ENCODE measurements around the gene ATP1A3.
"Not testable (repeated sequence)": the region's sequence is repeated elsewhere in the genome, so short reads cannot be mapped to it uniquely, and the experiment has no call there.

ATP1A3 gene

GRCh38 chr19:42021185-42021584, 27.2 kb upstream of the ATP1A3 start:
- Histone ChIP-seq H3F3A (ENCODE audit: insufficient read depth, low read length) (no peaks in the 10 kb centered on the region), H3K79me2 (ENCODE audit: low read length) (no peaks in the 10 kb centered on the region), H3K4me3 (ENCODE audit: low read length) (no peak overlapping the region), H3K9me2 (replicated peaks; ENCODE audit: insufficient read depth, low read length) (no peaks in the 10 kb centered on the region), H3K4me2 (ENCODE audit: low read depth, low read length) (no peak overlapping the region), H2AFZ (ENCODE audit: low read length) (no peak overlapping the region), H4K20me1 (ENCODE audit: insufficient read depth, low read length) (no peaks in the 10 kb centered on the region), H3K4me1 (ENCODE audit: low read length) (no peaks in the 10 kb centered on the region), H3K9ac (ENCODE audit: low read length) (no peak overlapping the region), H3K27ac (ENCODE audit: low read length) (no peak overlapping the region), H3K27me3 (replicated peaks; ENCODE audit: insufficient read depth, low read length) (peaks cover 74% of the 10 kb centered on the region), H3K9me3 (replicated peaks; ENCODE audit: insufficient read depth, low read length) (no peaks in the 10 kb centered on the region), H3K36me3 (replicated peaks; ENCODE audit: insufficient read depth, low read length) (no peaks in the 10 kb centered on the region)
- TF ChIP-seq CTCF (IDR thresholded peaks at IDR 0.05; ENCODE audit: low read length), result no peak
- no peak for TF ChIP-seq EZH2phosphoT487 (IDR thresholded peaks at IDR 0.05; ENCODE audit: low read length)
- no peak for TF ChIP-seq EZH2 (optimal IDR thresholded peaks at IDR 0.05; ENCODE audit: low read depth, low read length)
- DNase-seq, result no peak

GRCh38 chr19:42018503-42019193, 24.6 kb upstream of the ATP1A3 start:
- Histone ChIP-seq H3K4me1 (ENCODE audit: low read length) (no peaks in the 10 kb centered on the region), H3K79me2 (ENCODE audit: low read length) (no peaks in the 10 kb centered on the region), H3K36me3 (replicated peaks; ENCODE audit: insufficient read depth, low read length) (no peaks in the 10 kb centered on the region), H3F3A (ENCODE audit: insufficient read depth, low read length) (no peaks in the 10 kb centered on the region), H3K4me3 (ENCODE audit: low read length) (no peak overlapping the region), H4K20me1 (ENCODE audit: insufficient read depth, low read length) (no peaks in the 10 kb centered on the region), H3K27ac (ENCODE audit: low read length) (no peak overlapping the region), H3K9me2 (replicated peaks; ENCODE audit: insufficient read depth, low read length) (no peaks in the 10 kb centered on the region), H2AFZ (ENCODE audit: low read length) (no peak overlapping the region), H3K27me3 (replicated peaks; ENCODE audit: insufficient read depth, low read length) (peaks cover 58% of the 10 kb centered on the region), H3K4me2 (ENCODE audit: low read depth, low read length) (no peak overlapping the region), H3K9ac (ENCODE audit: low read length) (no peak overlapping the region), H3K9me3 (replicated peaks; ENCODE audit: insufficient read depth, low read length) (no peaks in the 10 kb centered on the region)
- TF ChIP-seq EZH2phosphoT487 (IDR thresholded peaks at IDR 0.05; ENCODE audit: low read length) (no peak), EZH2 (optimal IDR thresholded peaks at IDR 0.05; ENCODE audit: low read depth, low read length) (no peak), CTCF (IDR thresholded peaks at IDR 0.05; ENCODE audit: low read length) (no peak)
- no peak for DNase-seq

- Histone ChIP-seq H3K79me2 (ENCODE audit: low read length) (no peaks in the 10 kb centered on the region), H3K36me3 (replicated peaks; ENCODE audit: insufficient read depth, low read length) (no peaks in the 10 kb centered on the region), H3K27ac (ENCODE audit: low read length) (no peak overlapping the region), H4K20me1 (ENCODE audit: insufficient read depth, low read length) (no peaks in the 10 kb centered on the region), H3K9me3 (replicated peaks; ENCODE audit: insufficient read depth, low read length) (no peaks in the 10 kb centered on the region), H3K4me1 (ENCODE audit: low read length) (no peaks in the 10 kb centered on the region), H2AFZ (ENCODE audit: low read length) (no peak overlapping the region), H3K9me2 (replicated peaks; ENCODE audit: insufficient read depth, low read length) (no peaks in the 10 kb centered on the region), H3F3A (ENCODE audit: insufficient read depth, low read length) (no peaks in the 10 kb centered on the region), H3K4me3 (ENCODE audit: low read length) (no peak overlapping the region), H3K27me3 (replicated peaks; ENCODE audit: insufficient read depth, low read length) (peaks cover 44% of the 10 kb centered on the region), H3K9ac (ENCODE audit: low read length) (no peak overlapping the region), H3K4me2 (ENCODE audit: low read depth, low read length) (no peak overlapping the region)
- no peak for TF ChIP-seq EZH2phosphoT487 (IDR thresholded peaks at IDR 0.05; ENCODE audit: low read length)
- no peak for TF ChIP-seq CTCF (IDR thresholded peaks at IDR 0.05; ENCODE audit: low read length)
- TF ChIP-seq EZH2 (optimal IDR thresholded peaks at IDR 0.05; ENCODE audit: low read depth, low read length), result no peak
- DNase-seq, result no peak
Observed at GRCh38 chr19:42017040-42017439, 23.0 kb upstream of the ATP1A3 start.

GRCh38 chr19:42012747-42013146, 18.7 kb upstream of the ATP1A3 start:
- not testable (repeated sequence) for H3K4me2 ChIP-seq (ENCODE audit: low read depth, low read length); H3K79me2 ChIP-seq (ENCODE audit: low read length); H2AFZ ChIP-seq (ENCODE audit: low read length); H3K9ac ChIP-seq (ENCODE audit: low read length); H3K27ac ChIP-seq (ENCODE audit: low read length); H3F3A ChIP-seq (ENCODE audit: insufficient read depth, low read length); H4K20me1 ChIP-seq (ENCODE audit: insufficient read depth, low read length); H3K4me3 ChIP-seq (ENCODE audit: low read length); H3K4me1 ChIP-seq (ENCODE audit: low read length); H3K9me2 ChIP-seq (replicated peaks; ENCODE audit: insufficient read depth, low read length); H3K9me3 ChIP-seq (replicated peaks; ENCODE audit: insufficient read depth, low read length); H3K36me3 ChIP-seq (replicated peaks; ENCODE audit: insufficient read depth, low read length); DNase-seq
- peaks cover 16% of the 10 kb centered on the region; the same call in 1 of the 2 replicates for H3K27me3 ChIP-seq (replicated peaks; ENCODE audit: insufficient read depth, low read length)
